ENCODE data around the gene SCAMP4. TPM values are rescaled to one million over a fixed set of nuclear protein-coding genes. Genes with fewer than 3 reads are reported as not detected.

The SCAMP4 gene
- total and polyA plus RNA-seq, 2 experiments from 2014 or later = 39.4 to 106 TPM

- peaks cover 22% of the 10 kb centered on the region for H3K27me3 Mint-ChIP-seq (ENCODE audit: insufficient read depth, low read depth, poor library complexity)
- ATAC-seq = no peak
- TF ChIP-seq JUNB (IDR thresholded peaks at IDR 0.05; ENCODE audit: unreplicated experiment) = no peak
- no peak for TF ChIP-seq ZNF462 (CRISPR knock-in tag; IDR thresholded peaks at IDR 0.05)
- TF ChIP-seq NANOG (IDR thresholded peaks at IDR 0.05; ENCODE audit: borderline replicate concordance) = no peak
- no peak for TF ChIP-seq CREB1 (CRISPR knock-in tag; IDR thresholded peaks at IDR 0.05; ENCODE audit: low read depth)
- no peak for TF ChIP-seq ZNF114 (CRISPR knock-in tag; IDR thresholded peaks at IDR 0.05)
- no peak for TF ChIP-seq STAT1 (IDR thresholded peaks at IDR 0.05; ENCODE audit: unreplicated experiment)
- TF ChIP-seq POLR2AphosphoS5 (IDR thresholded peaks at IDR 0.05; ENCODE audit: low read depth) = no peak
- no peak for TF ChIP-seq CTCF (conservative IDR thresholded peaks at IDR 0.05; ENCODE audit: low read depth in 2 of 2)
- no peak for TF ChIP-seq EZH2phosphoT487 (IDR thresholded peaks at IDR 0.05; ENCODE audit: unreplicated experiment)
These were observed 28.7 kb downstream of the SCAMP4 start for GRCh38 chr19:1933942-1934341.

More at GRCh38 chr19:1933942-1934341, 28.7 kb downstream of the SCAMP4 start:
- Histone ChIP-seq H3K4me3 (no peak overlapping the region), H3K4me1 (ENCODE audit: insufficient read depth) (peaks cover 5% of the 10 kb centered on the region; the same call in 1 of the 2 replicates), H3K4me2 (no peak overlapping the region), H3K9me2 (ENCODE audit: insufficient read depth) (no peaks in the 10 kb centered on the region), H3K79me2 (replicated peaks; ENCODE audit: insufficient read depth) (no peaks in the 10 kb centered on the region), H2AFZ (no peak overlapping the region), H3K27ac (ENCODE audit: low read depth) (no peak overlapping the region), H3F3A (replicated peaks; ENCODE audit: low read depth) (0 out of 2 replicates have a peak, but pooled peaks cover 3% of the 10 kb centered on the region), H3K27me3 (ENCODE audit: insufficient read depth) (peaks cover 5% of the 10 kb centered on the region; the same call in 1 of the 2 replicates), H4K20me1 (replicated peaks; ENCODE audit: insufficient read depth) (no peaks in the 10 kb centered on the region; the same call in 1 of the 2 replicates), H3K36me3 (ENCODE audit: insufficient read depth) (no peaks in the 10 kb centered on the region)
- Mint-ChIP-seq H3K4me1 (0 out of 3 replicates have a peak, but pooled peaks cover 3% of the 10 kb centered on the region), H3K4me3 (no peak overlapping the region), H3K36me3 (ENCODE audit: low read depth) (peaks cover 7% of the 10 kb centered on the region; the same call in 2 of the 3 replicates), H3K27ac (no peak overlapping the region), H3K9me3 (peaks cover 19% of the 10 kb centered on the region)
- DNase-seq (ENCODE audit: low spot score) = no peak

All from GM23338 (cell line).